Measurements from ENCODE around the gene ATP2C2.
"Not testable (repeated sequence)": the region's sequence is repeated elsewhere in the genome, so short reads cannot be mapped to it uniquely, and the experiment has no call there.

ATP2C2 gene

DNA sequence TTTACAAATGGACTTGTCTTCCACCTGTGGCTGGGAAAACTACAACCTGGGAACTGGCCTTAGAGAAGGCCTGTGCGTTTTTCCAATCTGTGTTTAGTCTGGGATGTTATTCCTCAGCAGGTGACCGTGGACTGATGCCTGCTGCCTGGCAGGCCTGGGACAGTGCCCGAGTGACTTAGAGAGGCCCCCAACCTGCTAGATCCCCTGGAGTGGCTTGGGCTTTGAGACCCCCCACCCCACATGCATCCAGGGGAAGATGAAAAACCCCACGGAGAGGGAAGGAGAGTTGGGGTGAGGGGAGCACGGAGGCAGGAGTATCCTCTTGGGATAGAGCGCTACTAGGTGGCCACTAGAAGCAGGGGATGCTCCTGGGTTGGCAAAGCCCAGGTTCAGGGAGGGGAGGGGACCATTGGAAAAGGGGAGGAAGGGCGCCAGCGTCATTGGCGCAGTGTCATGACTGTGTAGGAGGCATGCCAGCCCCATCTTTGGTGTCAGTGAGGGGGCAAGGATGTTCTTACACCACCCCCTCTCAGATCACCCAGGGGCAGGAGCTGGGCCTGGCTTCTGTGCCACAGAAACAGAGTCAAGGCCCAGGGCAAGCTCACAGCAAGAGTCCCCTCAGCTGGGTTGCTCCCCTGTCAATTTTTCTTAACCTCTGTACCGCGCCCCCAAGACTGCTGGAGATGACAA, 82.0 kb downstream of the ATP2C2 start:
- DNase-seq (ENCODE audit: low read depth in 2 of 2), result no peak

GRCh38 chr16:84451010-84451676, 82.8 kb downstream of the ATP2C2 start:
- not testable (repeated sequence) for DNase-seq (ENCODE audit: low read depth in 2 of 2)

- DNase-seq (ENCODE audit: low read depth in 2 of 2), result no peak
Measured at GRCh38 chr16:84451781-84452180, 83.4 kb downstream of the ATP2C2 start.

DNA sequence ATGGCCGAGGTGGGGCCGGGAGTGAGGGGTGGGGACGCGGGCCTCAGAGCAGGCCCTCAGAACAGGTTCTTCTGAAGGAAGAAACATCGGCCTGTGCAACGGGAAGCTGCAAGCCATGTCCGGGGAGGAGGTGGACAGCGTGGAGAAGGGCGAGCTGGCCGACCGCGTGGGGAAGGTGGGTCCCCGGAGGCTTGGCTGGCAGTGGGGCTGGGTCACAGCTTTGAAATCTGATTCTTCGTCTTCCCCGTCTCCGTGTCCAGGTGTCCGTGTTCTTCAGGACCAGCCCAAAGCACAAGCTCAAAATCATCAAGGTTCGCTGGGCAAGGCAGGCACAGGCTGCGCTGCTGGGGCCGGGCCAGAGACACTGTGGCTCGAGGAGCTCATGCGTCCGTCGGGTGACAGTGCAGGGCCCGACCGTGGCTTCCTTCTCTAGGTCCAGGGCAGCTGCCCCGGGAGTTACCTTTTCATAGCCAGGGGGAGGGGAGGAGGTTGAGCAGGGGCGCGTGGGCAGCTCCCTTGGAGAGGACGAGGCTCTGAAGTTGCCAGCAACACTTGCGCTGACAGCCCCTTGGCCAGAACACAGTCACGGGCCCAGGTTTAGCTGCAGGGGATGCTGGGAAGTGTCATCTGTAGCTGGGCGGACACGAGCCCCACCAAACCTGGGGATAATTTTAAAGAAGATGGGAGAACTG, 84.9 kb downstream of the ATP2C2 start:
- DNase-seq (ENCODE audit: low read depth in 2 of 2), result no peak

- no peak for DNase-seq (ENCODE audit: low read depth in 2 of 2)
Measured at GRCh38 chr16:84454611-84455010, 86.3 kb downstream of the ATP2C2 start.

DNA sequence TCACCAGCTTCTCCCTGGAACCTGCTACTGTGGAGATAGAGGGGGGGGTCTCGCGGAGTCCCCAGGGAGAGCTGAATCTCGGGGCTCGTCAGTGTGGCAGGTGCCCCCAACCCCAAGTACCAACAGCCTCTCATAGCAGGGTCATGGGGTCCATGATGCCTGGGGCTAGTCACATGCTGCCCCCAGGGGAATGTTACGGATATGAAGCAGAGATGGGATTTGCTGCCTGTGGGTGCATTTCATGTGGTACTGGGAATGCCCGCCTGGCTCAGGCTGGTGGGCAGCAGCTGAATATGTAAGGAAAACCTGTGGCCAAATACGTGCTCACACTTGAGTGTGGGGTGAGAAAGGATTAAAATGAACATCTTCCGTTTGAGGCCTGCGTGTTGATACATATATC, 86.7 kb downstream of the ATP2C2 start:
- DNase-seq (ENCODE audit: low read depth in 2 of 2), result no peak

DNA sequence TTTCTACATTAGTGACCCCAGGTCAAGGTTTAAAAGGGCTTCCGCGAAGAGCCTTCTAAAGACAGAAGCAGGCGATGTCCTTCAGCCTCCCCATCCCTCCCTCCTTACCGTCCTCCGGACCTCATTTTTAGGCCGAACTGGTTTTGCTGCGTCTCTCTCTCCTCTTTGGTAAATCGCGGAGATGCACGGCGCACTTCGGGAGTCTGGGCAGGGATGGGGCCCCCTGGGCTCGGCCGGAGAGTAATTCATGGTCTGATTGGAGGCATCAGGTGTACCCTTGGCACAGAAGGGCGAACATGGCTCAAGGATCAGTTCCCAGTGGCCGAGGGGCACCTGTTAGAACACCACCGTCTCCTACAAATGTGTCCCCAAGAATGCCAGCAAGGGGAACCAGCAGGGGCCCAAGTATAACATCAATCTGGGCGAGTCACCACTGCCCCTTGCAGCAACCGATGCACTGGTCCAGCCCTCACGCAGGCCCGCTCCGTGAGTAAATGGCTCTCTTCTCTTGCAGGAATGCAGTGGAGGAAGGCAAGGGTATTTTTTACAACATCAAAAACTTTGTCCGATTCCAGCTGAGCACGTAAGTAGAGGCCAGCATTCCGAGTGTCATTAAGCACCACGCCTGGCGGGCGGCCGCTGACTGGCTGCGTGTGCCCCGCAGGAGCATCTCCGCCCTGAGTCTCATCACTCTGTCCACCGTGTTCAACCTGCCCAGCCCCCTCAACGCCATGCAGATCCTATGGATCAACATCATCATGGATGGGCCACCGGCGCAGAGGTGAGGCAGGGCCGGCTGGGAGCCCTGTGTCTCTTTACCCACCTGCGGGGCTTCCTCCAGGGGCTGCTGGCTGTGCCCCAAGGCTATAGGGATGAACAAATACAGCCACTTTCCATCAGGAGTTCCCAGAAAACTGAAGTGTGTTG, 90.5 kb downstream of the ATP2C2 start:
- DNase-seq (ENCODE audit: low read depth in 2 of 2), result no peak

DNA sequence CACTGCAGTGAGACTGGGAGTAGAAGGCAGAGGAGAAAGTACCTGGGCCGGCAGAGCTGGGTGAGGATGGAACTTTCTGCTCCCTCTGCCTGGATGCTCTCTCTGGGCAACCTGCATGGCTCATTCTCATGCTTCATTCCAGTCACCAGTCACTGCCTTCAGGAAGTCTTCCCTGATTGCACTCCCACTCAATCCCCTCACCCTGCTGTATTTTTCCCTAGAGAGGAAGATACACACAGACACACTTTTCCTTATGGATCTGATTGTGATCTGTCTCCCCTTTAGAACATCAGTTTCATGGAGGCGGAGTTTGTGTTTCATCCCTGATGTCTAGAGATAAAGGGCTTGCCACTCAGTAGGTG, 91.2 kb downstream of the ATP2C2 start:
- no peak for DNase-seq (ENCODE audit: low read depth in 2 of 2)

DNA sequence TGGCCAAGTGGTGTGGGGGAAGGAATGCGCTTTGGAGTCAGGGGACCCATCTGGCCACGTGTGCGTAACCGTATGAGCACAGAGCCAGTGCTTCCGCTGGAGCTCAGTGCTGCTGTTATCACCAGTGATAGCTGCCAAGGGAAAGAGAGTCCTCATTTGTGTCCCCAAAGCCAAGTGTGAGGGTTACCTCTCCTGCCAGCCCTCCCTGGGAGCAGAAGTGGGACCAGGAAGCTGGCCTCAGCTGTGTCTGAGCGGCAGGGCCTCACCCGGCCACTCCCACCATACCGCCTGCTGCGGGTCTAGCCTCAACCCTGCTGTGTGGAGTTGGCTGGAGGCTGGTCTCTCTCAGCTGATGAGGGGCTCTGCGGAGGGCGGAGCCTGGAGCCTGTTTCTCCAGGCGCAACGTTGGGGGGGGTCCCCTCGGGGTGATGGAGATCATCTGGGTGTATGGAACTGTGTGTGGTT, 91.6 kb downstream of the ATP2C2 start:
- DNase-seq (ENCODE audit: low read depth in 2 of 2), result no peak

GRCh38 chr16:84460406-84461028, 92.2 kb downstream of the ATP2C2 start:
- DNase-seq (ENCODE audit: low read depth in 2 of 2), result no peak

GRCh38 chr16:84461029-84461412, 92.7 kb downstream of the ATP2C2 start:
- DNase-seq (ENCODE audit: low read depth in 2 of 2), result no peak

DNA sequence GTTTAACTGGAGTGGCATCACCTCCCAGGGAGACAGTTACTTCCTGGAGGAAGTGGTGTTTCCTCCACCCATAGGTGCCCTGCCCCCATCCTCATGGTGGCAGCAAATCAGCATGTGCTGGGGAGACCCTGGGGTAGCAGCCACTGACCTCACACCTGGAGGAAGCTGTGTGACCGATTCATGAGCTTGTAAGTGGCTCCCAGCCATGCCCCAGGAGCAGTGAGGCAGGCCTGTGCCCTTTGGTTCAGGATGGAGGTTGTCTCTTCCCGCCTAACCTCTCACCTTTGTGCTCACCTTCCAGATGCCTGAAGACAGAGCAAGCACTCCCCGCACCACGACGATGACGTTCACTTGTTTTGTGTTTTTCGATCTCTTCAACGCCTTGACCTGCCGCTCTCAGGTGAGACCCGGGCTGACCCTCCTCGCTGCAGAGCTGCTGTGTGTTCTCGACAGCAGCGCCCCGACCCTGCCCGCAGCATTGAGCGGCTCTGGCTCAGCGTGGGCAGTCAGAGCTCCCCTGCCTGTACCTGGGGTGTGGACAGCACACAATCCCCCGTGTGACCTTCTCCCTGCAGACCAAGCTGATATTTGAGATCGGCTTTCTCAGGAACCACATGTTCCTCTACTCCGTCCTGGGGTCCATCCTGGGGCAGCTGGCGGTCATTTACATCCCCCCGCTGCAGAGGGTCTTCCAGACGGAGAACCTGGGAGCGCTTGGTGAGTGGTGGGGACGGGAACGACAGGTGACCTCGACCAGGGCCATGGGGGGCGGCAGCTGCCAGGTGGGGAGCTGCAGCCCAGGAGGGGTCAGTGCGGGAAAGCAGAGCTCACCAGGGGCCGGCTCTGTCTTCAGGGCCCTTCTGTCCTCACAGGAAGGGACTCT, 93.3 kb downstream of the ATP2C2 start:
- no peak for DNase-seq (ENCODE audit: low read depth in 2 of 2)

DNA sequence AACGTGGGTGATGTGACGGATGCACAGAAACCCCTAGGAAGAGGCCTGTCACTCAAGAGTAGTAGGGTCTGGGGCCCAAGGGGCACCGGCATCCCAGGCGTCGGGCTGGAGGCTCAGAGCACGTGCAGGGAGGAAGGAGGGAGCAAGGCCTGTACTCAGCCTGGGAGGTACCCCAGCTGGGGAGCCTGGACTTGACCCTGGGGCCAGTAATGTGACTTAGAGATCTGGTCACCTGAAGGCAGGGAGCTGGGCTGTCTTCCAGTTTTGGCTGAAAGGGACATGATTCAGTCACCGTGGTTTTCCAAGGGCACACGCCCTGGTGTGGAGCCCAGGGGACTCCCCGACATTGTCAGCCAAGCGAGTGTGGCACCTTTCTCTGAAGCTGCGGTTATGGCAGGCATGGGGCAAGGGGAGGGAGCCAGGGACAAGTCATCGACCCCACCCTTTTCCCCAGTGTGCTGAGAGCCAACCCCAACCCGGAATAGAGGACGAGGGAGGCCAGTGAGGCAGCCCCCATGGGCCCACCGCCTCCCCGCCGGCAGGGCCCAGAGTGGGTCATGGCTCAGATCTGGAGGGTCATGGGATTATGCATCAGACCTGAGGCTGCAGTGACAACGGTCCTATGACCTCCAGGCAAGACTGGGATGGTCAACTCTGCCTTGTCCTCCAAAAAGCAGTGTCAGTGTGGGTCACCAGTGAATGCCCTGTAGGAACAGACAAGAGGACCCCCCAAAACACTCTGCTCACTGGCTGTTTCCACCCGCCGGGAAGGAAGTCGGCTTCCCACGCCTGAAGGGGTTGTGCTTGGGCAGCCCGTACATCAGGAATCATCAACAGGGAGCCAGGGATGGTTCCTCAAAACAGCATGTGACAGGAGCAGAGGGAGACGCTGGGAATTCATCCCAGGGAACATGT, 94.2 kb downstream of the ATP2C2 start:
- DNase-seq (ENCODE audit: low read depth in 2 of 2), result no peak

- DNase-seq (ENCODE audit: low read depth in 2 of 2), result no peak
Measured at GRCh38 chr16:84463221-84463620, 94.9 kb downstream of the ATP2C2 start.

DNA sequence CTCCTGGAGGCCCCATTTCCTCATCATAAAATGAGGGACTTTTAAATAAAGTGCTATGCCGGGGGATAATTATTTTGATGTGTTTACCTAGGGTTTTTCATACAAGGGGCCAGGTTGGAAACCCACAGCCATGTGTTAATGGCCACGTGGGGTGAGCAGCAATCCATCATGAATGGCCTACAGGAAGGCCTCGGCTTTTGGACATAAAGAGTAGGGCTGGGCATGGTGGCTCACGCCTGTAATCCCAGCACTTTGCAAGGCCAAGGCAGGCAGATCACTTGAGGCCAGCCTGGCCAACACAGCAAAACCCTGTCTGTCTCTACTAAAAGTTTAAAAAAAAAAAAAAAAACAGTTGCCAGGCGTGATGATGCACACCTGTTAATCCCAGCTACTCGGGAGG, 95.8 kb downstream of the ATP2C2 start:
- no peak for DNase-seq (ENCODE audit: low read depth in 2 of 2)

DNA sequence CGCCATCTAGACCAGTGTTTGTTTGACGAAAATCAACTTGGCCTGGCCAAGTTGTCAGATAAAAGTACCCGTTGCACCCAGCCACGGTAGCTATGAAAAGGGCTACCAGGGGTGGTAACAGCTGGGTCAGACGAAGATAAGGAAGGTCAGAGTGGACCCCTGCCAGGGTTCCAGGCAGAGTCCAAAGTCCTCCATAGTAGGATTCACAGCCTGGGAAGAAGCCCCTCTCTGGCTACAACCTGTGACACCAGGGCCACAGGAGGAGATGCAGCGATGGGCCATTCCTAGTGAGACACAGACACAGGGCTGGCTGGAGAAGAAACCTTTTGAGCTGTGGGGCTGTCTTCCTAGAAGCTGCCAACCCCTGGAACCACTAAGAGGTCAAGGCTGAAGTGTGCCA, 96.8 kb downstream of the ATP2C2 start:
- no peak for DNase-seq (ENCODE audit: low read depth in 2 of 2)

DNA sequence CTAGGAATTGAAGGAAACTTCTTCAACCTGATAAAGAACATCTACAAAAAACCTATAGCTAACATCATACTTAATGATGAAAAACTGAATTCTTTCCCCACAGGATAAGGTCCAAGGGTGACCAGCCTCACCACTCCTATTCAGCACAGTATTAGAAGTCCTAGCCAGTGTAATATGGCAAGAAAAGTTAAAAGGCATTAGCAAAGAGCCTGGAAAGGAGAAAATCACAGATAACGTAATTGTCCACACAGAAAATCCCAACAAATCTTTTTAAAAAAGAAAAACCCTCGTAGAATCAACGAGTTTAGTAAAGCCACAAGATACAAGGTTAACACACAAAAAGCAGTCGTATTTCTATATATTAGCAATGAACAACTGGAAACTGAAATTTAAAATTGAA, 98.4 kb downstream of the ATP2C2 start:
- DNase-seq (ENCODE audit: low read depth in 2 of 2), result no peak

GRCh38 chr16:84467256-84467655, 98.9 kb downstream of the ATP2C2 start:
- no peak for DNase-seq (ENCODE audit: low read depth in 2 of 2)

DNA sequence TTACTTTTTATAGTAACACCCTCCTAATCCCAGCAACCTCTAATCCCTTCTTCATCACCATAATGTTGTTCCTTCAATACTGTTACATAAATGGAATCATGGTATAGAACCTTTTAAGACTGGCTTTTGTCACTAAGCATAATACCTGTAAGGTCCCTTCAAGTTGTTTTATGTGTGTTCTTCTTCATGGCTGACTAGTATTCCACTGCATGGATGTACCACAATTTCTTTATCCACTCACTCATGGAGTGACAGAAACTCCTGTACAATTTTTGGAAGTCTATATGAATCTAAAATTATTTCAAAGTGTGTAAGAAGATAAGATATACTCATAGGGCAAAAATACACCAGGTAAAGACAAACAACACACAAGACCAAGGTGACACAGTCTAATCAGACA, 99.4 kb downstream of the ATP2C2 start:
- DNase-seq (ENCODE audit: low read depth in 2 of 2), result no peak

Measured in stimulated activated CD4-positive, alpha-beta T cell treated with anti-CD3 and anti-CD28 coated beads, Interleukin-4, amount 100 ng/mL, for 48 hours (primary cell).